Dermis microvascular lymphatic vessel endothelial cell (primary cell): ENCODE results near the gene THRA. TPM values are rescaled to one million over a fixed set of nuclear protein-coding genes. Genes with fewer than 3 reads are reported as not detected.

Source experiments
- DNase-seq, 2 donors: peaks; one replicate each; pipeline versions ENCODE4 v3.0.0 to v3.0.0-alpha.2; 2010; ENCODE audit warnings: low read depth in 2 of 2
- total RNA-seq: library from RNA; depleted of rRNA; stranded (reverse); fragments of >200 nt; gene quantifications from 2 replicates; pipeline ENCODE4 v1.2.1, GENCODE V29; 2014

THRA gene
- total RNA-seq, 1 donor from 2014 or later = 11.9 TPM

GRCh38 chr17:40098846-40099618, 36.3 kb downstream of the THRA start:
- DNase-seq = peak; percentile 92 to 96

DNA sequence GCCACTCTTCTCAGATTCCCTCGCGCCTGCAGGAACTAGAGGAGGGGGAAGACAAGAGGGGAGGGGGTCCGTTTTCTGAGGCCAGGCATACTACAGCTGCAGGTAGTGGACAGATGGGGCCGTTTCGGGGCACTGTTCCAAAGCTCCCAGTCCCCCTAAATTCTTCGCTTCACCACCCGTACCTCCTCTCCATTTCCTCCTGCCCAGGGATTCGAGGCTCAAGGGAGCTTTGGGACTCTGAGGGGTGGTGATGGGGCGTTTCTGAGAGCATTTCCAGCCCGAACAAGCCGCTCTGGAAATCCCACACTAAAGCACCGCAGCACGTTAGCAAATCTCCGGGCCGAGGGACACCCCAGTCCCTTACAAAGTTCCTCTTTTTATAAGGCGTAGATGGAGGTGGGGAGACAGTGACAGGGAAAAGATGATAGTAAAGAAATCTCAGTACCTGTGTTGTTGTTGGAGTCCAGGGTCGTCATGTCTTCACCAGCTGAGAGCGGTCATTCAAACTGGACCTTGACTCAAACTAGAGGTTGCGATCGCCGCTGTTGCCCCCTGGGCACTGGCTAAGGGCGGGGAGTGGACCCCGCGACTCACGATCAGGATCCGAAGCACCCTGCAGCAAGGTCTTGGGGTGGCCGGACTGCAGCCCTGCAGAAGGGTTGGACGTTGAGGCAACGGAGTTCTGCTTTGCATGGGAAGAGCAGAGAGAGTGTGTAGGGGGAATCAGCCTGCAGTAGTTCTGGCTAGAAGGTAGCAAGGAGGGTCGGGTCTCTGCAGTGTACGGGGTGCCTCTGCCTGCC, 37.1 kb downstream of the THRA start:
- DNase-seq = no peak

- no peak for DNase-seq
These were observed 37.6 kb downstream of the THRA start, which contains the start of gene NR1D1 for GRCh38 chr17:40100419-40100668. Gene NR1D1, minus strand, starts transcription at chr17:40100589. Its CDS starts 495 bp downstream, at chr17:40100094.

GRCh38 chr17:40100669-40101366, 38.1 kb downstream of the THRA start:
- DNase-seq = peak; percentile 97 to 99

- no peak for DNase-seq
These were observed 38.8 kb downstream of the THRA start for GRCh38 chr17:40101367-40102210.

GRCh38 chr17:40103071-40103661, 40.4 kb downstream of the THRA start:
- no peak for DNase-seq

GRCh38 chr17:40103688-40104087, 40.9 kb downstream of the THRA start:
- DNase-seq = no peak

DNA sequence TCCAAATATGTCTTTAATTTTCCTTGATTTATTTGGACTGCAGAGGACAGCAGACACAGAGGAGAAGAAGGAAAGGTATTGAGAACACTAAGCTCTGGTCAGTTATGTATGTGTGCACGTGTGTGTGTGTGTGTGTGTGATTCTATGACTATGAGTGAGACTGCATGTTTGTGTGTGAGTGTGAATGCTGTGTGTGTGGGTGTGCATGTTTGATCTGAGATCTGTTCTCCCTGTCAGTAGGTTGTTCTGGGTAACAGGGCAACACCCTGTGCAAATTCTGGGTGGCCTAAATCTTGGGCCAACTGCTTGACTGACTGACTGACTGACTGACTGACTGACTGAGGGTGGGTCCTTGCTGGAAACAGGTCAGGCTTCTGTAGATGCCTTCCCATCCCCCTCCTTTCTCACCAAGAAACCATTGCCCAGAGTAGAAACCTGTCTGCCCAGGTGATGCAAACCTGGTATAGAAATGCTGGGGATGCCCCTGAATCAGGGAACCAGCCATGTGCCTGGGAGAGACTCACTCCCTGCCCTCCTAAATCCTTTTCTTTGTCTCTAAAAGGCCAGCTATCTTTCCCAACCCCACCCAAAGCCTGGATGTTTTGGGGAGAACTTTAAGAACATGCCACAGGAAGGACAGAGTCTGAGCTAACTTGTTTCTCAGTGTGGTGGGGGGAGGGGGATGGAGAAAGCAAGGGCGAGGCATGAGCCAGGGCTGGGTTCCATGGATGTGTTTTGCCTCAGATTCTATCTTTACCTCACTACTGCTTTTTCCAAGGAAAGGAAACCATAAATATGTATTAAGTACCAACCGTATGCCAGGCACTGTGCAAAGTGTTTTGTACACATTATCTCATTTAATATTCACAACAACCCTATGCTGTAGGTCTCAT, 42.1 kb downstream of the THRA start:
- DNase-seq = no peak

- no peak for DNase-seq
These were observed 43.3 kb downstream of the THRA start for GRCh38 chr17:40105861-40106759.

DNA sequence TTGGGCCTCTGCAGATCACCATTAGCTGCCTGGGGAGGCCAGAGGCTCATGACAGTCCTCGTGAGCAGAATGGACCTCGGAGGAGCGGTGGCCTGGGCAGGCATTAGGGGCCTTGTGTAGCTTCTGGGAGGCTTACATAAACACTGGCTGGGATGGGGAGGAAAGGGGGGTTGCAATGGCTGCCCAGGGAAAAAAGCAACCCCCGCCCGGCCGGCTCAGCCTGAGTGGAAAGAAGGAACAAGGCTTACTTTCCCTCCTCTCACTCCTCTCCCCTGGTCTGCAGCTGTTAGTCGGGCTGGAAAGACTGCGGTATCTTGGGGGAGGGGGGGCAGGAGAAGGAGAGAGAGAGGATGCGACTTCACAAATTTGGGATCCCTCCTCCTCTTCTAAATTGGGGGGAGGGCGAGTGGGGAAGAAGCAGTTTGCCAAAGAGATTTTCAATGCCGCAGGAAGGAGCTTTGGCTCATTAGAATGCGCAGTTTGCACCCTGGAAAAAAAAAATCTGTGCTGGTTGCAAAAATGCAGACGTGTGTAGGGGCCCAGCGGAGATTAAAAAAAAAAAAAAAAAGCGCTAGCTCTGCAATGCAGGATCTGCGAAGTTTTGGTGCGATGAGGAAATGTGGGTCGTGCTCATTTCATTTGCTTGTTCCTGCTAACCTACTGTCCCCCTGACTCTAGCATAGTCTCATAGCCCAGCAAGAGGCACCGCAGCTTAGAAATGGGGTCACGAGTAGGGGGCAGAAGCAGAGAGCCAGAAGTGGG, 44.2 kb downstream of the THRA start:
- DNase-seq = no peak

- no peak for DNase-seq
These were observed 44.9 kb downstream of the THRA start for GRCh38 chr17:40107522-40108174.

DNA sequence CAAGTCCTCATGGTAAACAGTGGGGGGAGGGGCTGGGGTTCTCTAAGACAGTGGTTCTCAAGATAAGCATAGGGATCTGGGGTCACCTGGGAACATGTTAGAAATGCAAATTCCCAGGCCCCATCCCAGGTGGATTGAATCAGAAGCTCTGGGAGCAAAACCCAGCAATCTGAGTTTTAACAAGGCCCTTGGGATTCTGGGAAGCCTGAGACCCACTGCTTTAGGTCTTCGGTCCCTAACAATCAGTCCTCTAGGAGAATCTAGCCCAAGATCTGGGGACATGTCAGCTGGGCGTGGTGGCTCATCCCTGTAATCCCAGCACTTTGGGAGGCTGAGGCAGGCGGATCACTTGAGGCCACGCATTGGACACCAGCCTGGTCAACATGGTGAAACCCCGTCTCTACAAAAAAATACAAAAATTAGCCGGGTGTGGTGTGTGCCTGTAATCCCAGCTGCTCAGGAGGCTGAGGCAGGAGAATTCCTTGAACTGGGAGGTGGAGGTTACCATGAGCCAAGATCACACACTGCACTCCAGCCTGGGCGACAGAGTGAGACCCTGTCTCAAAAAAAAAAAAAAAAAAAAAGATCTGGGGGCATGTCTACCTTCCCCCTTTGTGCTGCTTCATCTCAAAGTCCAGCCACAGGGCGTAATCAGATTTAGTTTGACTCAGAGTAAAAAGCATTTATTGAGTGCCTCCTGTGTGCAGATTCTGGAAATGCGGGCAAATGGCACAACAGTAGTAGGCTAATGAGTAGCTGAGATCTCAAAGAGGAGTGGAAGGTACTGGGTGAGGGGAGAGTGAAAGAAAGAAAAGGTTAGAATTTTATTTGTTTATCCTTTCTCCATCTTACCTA, 46.4 kb downstream of the THRA start:
- peak in 1 of 2 donors; percentile 52 for DNase-seq

- DNase-seq = peak in 1 of 2 donors; percentile 53
These were observed 47.5 kb downstream of the THRA start for GRCh38 chr17:40110026-40110845.

DNA sequence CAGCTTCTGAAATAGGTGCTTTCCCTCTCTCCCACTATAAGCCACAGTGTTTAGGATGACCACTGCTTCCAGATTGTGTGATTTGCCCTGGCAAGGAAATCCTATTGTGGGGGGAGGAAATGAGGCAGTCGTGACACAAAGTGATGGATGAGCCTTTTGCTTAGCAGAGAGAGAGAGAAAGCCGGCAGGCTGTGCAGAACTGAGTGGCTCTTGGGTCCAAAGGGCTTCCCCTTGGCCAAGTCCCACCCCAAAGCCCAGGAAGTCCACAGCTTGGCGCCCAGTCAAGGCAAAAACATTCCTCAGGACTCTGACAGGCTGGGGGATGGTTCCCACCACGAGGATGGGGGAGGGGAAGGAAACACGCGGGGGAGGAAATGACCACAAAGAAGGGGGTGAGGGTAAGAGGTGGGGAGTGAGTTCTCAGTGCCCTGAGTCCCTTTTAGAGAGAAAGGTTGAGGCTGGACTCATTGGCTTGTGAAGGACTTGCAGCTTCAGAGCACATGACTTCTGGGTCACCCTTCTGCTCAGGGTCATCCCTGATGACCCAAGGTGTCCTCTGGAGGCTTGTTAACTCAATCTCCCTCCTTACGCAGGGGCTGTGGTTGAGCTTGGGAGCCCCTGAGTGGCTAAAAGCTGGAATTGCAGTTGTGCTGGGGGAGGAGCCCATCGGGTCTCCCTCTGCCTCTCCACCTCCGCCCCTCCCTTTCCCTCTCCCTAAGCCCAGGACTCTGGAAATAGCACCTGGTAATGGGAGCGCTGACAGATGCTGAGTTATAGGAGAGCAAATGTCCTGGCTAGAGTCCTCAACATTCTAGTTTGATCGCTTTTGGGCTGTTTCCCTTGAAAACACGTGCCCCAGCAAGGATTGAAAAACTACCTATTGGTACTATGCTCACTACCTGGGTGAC, 48.7 kb downstream of the THRA start:
- peak; percentile 91 to 97 for DNase-seq
